Left hindlimb (tissue), 1 donor: Measurements from ENCODE around the gene ARVCF.

Source experiments
- DNase-seq: peaks from one replicate; pipeline ENCODE4 v3.0.0-alpha.2; 2018

ARVCF gene

DNA sequence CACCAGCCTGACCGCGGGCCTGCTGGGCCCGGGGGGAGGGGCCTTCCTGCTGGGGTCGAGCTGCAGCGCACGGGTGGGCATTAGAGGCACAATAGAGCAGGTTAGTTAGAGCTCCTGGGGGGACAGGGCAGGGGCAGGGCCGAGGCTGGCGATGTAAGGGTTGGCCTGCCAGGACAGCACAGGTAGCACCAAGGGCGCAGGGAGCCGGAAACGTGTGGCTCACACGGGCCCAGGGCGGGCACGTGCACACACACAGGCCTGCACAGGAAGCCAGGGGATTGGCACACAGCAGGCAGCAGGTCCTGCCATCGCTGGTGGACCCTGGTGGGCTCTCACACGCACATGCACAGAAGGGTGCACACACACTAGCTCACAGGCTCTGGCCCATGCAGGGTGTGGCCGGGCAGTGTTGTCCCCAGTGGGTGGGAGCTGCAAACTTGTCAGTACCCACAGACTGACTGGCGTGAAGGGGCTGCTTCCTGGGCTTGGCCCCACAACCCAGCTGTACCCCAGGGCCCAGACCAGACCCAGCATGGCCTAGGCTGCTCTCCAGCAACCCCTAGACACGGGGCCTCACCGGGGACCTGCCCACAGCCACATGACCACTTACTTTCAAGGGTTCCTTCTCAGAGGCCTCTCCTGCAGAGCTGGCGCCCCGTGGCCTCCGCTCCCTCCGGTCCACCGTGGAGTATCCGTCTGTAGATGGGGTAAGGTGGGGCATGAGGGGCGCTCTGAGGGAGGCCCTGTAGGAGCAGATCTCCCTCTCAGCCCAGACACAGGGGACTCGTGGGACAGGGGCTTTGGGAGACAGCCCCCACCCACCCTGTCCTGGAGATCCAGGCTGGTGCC lies 45.1 kb downstream of the ARVCF start:
- no peak for DNase-seq

DNA sequence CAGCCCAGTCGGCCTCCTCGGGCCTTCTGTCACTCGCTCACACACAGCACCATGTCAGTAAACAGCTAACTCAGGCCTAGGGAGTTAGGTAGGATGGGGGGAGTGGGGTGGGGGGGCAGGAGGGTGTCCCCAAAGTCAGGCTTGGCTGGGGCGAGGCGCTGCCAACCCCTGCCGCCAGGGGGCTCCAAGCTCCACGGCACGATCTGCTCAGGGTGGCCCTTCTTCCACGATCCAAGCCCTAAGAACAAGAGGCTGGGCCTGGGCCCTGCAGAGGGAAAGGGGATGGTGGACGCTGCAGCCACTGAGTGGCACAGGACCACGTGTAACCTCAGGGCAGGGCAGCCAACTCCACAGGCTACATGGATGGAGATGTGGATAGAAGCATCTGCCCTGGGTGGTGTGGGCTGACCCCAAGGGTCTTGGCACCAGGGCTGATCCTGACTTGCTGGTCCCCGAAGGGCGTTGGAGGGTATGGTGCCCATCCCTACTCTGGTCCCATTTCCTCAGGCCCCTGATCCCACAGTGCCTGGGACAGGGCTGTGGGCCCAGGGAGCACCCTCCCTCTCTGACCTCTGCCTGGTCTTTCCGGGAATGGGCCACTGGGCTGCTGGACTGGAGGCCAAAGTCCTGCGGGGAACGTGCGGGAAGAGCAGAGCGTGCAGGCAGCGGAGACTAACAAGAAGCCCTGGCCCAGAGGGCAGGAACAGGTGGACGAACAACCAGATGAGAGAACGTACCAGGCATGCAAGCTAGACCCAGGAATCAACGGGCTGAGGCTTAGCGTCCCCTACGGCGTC lies 45.9 kb downstream of the ARVCF start:
- peak; percentile 78 for DNase-seq

DNA sequence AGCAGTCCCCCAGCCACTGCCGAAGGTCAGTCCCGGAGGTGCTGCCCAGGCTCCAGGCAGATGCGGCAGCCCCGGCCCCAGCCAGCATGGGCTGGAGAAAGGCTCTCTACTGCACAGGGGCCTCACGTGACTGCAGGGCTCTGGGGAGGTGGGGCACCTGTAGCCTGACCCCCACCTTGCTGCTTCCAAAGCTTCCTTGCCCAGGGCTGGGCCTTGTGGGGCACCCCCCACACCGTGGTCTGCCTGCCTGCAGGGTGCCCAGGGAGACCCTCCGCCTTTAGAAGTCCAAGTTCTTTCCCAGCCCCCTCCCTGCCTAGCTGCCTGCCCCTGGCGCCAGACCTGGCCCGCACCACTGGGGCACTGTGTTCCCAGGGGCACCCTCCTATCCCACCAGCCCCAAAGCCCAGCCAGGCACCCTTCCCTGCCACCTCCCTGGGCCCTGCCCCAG lies 46.6 kb downstream of the ARVCF start:
- no peak for DNase-seq

DNA sequence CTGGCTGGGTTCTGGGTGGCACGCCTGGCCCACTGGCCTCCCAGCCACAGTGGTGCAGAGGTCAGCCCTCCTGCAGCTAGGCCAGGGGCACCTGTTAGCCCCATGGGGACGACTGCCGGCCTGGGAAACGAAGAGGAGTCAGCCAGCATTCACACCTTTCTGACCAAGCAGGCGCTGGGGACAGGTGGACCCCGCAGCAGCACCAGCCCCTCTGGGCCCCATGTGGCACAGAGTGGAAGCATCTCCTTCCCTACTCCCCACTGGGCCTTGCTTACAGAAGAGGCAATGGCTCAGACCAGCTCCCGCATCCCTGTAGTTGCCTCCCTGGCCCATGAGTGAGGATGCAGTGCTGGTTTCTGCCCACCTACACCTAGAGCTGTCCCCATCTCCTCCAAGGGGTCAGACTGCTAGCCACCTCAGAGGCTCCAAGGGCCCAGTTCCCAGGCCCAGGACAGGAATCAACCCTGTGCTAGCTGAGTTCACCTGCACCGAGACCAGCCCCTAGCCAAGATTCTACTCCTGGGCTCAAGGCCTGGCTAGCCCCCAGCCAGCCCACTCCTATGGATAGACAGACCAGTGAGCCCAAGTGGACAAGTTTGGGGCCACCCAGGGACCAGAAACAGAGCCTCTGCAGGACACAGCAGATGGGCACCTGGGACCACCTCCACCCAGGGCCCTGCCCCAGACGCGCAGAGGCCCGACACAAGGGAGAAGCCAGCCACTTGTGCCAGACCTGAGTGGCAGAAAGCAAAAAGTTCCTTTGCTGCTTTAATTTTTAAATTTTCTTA lies 47.3 kb downstream of the ARVCF start:
- no peak for DNase-seq

DNA sequence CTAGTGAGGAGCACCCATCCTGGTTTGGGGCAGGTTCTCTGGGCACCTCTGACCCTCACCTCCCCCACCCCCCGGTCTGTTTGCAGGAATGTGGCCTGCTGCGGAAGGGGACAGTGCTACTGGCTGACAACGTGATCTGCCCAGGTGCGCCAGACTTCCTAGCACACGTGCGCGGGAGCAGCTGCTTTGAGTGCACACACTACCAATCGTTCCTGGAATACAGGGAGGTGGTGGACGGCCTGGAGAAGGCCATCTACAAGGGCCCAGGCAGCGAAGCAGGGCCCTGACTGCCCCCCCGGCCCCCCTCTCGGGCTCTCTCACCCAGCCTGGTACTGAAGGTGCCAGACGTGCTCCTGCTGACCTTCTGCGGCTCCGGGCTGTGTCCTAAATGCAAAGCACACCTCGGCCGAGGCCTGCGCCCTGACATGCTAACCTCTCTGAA lies 48.2 kb downstream of the ARVCF start:
- DNase-seq, result no peak

DNA sequence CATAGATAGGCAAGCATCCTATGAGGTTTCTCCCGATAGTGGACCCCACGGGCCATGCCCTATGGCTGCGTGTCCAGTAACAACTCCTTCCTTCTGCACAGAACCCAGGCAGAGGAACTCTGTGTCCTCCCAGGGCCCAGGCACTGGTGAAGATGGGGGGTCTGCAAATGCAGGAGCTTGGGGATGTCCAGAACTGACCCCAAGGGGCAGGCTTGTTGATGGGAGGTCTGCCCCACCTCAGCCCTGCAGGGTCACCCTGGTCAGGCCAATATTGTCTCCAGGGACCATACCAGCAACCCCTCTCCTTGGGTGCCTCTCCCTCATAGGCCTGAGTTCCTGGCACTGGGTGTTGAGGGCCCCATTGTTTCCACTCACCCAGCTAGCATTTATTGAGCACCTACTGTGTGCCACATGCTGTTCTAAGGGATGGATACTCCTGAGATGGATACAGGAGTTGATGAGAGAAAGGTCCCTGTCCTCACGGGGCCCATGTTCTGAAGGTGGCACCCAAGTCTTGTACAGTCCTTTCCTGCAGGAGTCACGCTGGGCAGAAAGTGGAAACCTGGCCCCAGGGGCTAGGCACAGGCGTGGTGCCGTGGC lies 48.7 kb downstream of the ARVCF start:
- no peak for DNase-seq

DNA sequence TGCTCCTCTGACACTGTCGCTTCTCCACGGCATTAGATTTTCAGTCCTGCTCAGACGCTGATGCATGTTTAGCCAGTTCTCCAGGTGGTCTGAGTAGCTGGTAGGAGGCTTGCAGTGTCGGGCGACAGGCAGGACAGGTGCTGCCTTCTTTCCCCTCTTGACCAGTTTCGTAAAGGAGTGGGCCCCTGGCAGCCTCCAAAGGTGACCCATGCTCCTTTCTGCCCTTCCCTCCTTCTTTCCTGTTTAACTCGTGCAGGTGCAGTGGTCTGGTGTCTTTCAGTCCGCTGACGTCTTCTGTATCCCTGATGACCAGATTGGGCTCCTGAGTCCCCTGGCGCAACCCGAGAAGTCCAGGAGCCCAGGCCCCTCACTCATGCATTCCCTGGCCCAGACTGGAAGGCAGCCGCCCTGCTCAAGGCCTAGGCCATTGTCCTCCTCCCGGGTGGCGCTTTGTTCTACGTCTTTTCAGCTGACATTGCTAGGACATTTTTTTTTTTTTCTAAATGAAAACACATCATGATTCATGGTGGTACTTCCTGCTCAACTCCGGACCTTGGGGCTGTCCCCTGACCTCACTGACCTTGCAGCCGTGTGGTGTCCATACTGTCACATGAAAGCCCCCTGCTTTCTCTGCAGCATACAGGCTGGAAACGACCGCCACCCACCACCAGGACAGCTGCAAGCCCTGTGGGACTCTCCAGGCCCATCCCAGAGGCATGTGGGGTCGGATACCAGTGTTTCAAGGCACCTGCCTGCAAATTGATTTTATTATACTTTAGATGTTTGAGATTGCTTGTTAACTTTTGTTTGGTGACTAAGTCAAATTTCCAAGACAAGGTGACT lies 49.5 kb downstream of the ARVCF start:
- no peak for DNase-seq

DNA sequence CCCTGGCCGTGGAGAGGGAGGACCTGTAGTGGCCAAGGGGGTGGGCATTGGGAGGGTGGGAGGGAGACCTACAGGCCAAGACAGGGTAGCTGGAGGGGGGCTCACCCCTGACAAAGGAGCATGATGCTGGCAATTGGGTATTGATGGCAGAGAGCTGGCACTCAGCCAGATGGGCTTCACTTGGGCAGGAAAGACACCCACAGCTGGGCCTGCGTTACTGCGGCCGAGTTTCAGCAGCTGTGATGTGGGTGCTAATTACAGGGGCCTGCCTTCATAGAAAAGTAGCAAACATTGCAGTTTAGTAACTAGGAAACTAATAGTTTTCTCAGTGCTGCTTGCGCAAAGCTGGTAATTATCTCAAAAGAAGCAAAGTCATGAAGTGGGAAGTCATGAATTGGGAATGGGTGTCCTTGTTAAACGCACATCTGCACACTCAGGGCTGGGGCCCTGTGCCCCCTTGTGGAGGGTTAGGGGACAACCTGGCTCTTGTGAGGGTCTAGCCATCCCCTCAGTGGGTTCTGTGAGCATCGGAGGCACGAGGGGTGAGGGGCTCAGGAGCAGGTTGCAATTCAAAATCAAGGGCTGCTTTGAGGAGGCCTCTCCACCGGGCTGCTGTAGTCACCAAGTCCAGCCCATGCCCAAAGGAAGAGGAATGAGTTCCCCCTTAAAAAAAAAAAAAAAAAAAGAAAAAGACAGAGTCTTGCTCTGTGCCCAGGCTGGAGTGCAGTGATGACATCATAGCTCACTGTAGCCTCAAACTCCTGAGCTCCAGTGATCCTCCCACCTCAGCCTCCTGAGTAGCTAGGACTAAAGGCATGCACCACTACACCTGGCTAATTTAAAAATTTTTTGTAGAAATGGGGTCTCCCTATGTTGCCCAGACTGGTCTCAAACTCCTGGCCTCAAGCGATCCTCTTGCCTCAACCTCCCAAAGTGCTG lies 50.6 kb downstream of the ARVCF start:
- DNase-seq, result no peak

DNA sequence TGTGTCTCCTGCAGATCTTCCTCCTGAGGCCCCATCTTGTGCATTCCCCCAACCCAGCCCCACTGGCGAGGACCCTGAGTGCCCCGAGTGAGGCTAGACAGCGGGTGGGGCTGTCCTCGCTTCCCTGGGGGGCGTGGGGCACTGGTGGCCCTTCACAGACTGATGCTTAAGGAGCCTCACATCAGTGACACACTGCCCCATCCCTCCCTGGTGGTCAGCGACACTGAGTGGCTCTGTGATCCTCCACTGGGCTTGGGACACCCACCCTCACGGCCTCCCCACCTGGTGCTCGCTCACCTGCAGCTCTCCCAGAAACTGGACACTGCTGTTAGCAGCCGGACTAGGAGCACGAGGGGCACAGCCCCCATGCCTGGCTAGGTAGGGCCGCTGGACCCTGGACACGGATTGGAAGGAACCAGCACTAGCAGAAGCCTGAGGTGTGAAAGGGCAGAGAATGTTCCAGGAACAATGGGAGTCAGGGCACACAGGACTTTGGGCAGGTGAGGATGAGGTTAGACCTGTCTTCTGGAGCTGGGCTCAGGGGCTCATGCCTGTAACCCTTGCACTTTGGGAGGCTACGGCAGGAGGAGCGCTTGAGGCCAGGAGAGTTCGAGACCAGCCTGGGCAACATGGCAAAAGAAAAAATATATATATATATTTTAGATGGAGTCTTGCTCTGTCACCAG lies 51.8 kb downstream of the ARVCF start:
- DNase-seq, result no peak

DNA sequence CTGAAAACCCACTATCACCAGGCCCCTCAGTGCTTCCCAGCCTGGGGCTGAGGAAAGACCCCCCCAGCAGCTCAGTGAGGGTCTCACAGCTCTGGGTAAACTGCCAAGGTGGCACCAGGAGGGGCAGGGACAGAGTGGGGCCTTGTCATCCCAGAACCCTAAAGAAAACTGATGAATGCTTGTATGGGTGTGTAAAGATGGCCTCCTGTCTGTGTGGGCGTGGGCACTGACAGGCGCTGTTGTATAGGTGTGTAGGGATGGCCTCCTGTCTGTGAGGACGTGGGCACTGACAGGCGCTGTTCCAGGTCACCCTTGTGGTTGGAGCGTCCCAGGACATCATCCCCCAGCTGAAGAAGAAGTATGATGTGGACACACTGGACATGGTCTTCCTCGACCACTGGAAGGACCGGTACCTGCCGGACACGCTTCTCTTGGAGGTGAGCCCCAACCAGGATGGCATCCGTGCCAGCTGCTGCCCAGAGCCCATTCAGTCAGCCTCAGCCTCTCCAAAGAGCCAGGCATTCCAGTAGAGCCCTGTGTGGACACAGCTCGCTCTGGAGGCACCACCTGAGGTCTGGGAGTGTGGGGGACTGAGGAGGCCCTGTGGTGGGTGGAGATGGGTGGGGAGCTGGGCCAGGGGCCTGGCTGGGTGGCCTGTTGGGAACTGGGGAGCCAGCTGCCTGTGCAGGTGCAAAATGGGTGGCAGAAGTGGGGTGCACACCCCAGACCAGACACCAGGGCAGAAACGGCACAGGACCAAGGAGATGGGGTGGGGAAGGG lies 52.6 kb downstream of the ARVCF start:
- no peak for DNase-seq

DNA sequence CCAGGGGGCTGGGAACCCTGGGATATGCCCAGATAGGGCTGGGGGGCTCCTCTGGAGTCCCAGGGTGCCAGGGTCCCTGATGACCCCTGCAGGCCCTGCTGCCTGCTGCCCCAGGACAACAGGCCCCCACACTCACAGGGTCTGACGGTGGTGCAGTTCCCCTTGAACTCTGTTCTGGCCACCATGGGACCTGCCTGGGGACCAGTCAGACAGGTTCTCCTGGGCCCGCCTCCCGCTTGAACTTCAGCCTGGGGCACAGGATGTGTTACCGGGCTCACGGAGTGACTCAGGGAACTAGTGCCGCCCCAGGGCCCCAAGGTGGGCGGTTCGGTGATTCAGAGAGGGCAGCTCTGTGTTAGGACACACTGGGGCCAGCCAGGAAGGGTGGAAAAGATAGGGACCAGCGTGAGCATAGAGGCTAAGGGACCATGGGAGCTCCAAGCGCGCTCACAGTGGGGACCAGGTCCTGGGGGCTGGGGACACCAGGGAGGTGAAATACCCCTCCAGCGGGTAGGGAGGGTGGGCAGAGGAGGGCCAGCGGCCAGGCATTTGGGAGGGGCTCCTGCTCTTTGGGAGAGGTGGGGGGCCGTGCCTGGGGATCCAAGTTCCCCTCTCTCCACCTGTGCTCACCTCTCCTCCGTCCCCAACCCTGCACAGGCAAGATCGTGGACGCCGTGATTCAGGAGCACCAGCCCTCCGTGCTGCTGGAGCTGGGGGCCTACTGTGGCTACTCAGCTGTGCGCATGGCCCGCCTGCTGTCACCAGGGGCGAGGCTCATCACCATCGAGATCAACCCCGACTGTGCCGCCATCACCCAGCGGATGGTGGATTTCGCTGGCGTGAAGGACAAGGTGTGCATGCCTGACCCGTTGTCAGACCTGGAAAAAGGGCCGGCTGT lies 53.5 kb downstream of the ARVCF start:
- DNase-seq, result peak; percentile 38

DNA sequence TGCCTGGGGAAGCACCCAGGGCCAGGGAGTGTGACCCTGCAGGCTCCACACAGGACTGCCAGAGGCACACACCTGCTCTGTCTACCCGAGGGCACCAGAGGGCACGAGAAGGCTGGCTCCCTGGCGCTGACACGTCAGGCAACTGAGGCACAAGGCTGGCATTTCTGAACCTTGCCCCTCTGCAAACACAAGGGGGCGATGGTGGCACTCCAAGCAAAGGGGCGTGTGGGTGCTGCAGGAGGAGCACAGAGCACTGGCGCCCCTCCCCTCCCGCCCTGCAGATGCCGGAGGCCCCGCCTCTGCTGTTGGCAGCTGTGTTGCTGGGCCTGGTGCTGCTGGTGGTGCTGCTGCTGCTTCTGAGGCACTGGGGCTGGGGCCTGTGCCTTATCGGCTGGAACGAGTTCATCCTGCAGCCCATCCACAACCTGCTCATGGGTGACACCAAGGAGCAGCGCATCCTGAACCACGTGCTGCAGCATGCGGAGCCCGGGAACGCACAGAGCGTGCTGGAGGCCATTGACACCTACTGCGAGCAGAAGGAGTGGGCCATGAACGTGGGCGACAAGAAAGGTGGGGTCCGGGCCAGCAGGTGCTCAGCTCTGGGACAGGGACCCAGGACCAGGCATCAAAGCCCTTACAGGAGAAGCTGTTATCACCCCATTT lies 54.2 kb downstream of the ARVCF start:
- DNase-seq, result peak; percentile 81

DNA sequence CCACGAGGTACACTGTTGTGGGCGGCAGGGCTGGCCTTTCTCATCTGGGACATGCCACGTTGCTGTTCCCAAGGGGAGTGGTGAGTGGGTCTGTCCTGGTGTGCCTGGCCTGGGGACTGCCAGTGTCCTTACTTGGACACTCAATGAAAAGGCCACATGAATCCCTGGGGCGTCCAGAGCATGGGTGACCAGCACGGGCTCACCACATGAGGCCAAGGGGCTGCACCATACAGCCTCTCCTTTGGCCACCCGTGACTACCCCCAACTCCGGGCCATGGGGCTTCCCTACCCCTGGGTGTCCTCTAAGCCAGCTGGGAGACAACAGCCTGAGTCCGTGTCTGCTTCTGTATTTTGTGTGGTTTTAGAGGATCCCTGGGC lies 54.8 kb downstream of the ARVCF start:
- DNase-seq, result peak; percentile 19

DNA sequence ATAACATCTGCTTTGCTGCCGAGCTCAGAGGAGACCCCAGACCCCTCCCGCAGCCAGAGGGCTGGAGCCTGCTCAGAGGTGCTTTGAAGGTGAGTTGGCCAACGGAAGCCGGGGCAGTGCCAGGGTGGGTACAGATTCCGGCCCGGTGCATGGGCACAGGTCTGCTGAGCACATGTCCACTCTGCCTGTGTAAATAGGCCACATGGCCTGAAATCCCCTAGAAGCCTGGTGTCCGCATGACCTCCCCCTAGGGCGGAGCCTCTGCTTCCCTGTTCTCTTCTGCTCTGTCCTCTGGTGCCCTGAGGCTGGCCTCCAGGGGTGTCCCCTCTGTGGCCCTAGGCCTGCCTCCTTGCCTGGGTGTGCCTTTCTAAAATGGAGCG lies 55.4 kb downstream of the ARVCF start:
- DNase-seq, result peak; percentile 24

DNA sequence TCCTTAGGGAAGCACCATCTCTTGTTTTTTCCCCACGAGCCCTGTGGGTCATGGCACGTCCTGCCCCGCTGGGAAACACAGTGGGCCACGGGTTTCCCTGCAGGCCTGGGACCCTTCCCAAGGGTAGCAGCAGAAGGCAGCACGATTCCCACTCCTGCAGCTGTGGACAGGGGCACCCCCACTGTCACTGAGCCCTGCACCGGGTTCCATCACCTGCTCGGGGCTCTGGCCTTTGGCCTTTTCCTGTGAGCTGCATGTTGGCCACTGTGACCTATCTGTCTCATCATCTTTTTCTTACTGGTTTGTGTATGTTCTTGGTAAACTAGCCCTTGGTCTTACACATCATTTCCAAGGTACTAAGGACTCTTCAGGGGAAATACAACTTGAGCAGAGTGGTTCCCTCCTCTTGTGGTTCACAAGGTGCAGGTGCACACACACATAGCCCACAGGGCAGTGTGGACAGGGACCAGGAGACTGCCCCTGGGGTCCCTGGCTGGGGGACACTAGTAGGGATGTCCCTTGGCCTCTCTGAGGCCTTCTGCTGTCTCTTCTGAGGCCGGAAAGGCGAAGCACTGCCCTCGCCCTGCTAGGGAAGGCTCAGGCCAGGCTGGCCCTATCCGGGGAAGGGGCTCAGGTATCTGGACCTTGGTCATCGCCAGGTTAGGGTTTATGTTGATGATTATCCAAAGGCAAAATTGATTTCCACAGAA lies 56.0 kb downstream of the ARVCF start:
- DNase-seq, result peak; percentile 15

DNA sequence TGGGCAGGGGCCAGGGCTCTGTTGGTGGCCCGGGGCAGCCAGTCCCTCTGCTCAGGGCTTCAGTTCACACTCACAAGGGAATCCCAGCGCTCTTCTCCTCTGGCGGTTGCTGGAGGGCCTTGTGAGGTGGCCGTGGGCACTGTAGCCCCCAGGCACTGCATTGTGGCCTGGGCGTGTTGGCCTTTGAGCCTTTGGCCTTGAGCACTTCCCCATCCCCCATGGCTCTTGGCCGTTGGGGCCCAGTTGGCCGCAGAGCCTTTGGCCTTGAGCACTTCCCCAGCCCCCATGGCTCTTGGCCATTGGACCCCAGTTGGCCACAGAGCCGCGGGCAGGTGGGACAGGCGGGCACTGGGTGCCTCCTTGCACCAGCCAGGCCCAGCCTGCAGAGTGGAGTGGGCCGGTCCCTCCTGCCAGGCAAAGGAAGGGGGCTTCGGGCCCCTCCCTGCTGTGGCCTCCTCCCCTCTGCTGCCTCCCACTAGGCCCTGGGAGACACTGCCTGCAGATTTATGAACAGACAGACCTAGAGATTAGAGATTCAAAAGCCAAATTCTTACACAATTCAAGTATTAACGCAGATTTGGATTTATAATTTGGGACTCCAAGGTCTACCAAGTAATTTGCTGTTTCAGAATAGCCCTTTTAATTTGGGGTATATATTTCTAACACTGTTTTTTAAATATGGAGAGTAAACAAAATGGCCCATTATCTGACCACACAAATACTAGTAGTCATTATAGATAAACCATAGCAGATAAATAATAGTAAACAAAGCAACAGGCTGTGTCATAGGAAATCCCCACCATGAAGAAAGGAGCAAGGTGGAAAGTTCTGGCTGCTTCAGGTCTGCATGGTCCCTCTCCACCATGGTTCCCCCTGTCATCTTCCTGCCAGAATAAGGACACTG lies 56.8 kb downstream of the ARVCF start:
- peak; percentile 26 for DNase-seq
